Fibroblast of the aortic adventitia (primary cell): ENCODE measurements around the gene IL13RA1. TPM values are rescaled to one million over a fixed set of nuclear protein-coding genes. Genes with fewer than 3 reads are reported as not detected.
"Not testable (repeated sequence)": the region's sequence is repeated elsewhere in the genome, so short reads cannot be mapped to it uniquely, and the experiment has no call there.

ENCODE experiments used
- DNase-seq: peaks from one replicate; pipeline ENCODE4 v3.0.0-alpha.2; 2010; ENCODE audit warnings: low read depth
- H3K4me3 ChIP-seq: 2 replicates; pipeline ENCODE4 v1.5.1; 2011; ENCODE audit warnings: low read depth, mild to moderate bottlenecking, control low read depth, low read length, moderate library complexity
- total RNA-seq: library from RNA; depleted of rRNA; stranded (reverse); fragments of >200 nt; gene quantifications from 2 replicates; pipeline ENCODE4 v1.2.3, GENCODE V29; 2012; ENCODE audit warnings: low replicate concordance
- TF ChIP-seq, protein P1 (sequence below): IDR thresholded peaks from 2 replicates; pipeline ENCODE4 v1.5.1; 2011; ENCODE audit warnings: mild to moderate bottlenecking, low read length, control low read depth, inconsistent platforms; ENCODE audit not compliant: insufficient read depth

The IL13RA1 gene
- total RNA-seq, 1 donor, result 52.7 TPM

DNA sequence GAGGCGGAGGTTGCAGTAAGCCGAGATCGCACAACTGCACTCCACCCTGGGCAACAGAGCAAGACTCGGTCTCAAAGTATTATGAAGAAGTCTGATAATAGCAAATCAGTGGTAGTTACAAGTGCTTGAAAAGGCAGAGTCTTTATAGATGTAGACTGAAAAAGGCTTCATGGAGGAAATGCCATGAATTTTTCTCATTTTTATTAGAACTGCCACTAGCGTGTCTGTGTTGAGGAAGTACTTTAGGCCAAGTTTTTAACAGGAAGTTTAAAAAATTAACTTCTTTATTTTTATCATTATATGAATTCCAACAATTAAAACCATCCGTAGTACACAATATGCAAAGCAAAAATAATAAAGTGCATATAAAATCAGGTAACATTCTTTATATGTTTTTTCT lies 32.8 kb upstream of the IL13RA1 start:
- TF ChIP-seq, protein P1, sequence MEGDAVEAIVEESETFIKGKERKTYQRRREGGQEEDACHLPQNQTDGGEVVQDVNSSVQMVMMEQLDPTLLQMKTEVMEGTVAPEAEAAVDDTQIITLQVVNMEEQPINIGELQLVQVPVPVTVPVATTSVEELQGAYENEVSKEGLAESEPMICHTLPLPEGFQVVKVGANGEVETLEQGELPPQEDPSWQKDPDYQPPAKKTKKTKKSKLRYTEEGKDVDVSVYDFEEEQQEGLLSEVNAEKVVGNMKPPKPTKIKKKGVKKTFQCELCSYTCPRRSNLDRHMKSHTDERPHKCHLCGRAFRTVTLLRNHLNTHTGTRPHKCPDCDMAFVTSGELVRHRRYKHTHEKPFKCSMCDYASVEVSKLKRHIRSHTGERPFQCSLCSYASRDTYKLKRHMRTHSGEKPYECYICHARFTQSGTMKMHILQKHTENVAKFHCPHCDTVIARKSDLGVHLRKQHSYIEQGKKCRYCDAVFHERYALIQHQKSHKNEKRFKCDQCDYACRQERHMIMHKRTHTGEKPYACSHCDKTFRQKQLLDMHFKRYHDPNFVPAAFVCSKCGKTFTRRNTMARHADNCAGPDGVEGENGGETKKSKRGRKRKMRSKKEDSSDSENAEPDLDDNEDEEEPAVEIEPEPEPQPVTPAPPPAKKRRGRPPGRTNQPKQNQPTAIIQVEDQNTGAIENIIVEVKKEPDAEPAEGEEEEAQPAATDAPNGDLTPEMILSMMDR, result no peak
- DNase-seq, result peak; percentile 10
- no peak overlapping the region for H3K4me3 ChIP-seq

- peak; percentile 16 for DNase-seq
- TF ChIP-seq, protein P1, result no peak
Observed at GRCh38 chrX:118698516-118699170, 28.8 kb upstream of the IL13RA1 start.

GRCh38 chrX:118702741-118703140 lies 24.7 kb upstream of the IL13RA1 start:
- TF ChIP-seq, protein P1, result no peak
- no peak for DNase-seq
- no peak overlapping the region for H3K4me3 ChIP-seq

More at GRCh38 chrX:118698516-118699170, 28.8 kb upstream of the IL13RA1 start:
- H3K4me3 ChIP-seq, result no peak overlapping the region

- TF ChIP-seq, protein P1, result no peak
Observed at GRCh38 chrX:118706681-118707080, 20.7 kb upstream of the IL13RA1 start.

DNA sequence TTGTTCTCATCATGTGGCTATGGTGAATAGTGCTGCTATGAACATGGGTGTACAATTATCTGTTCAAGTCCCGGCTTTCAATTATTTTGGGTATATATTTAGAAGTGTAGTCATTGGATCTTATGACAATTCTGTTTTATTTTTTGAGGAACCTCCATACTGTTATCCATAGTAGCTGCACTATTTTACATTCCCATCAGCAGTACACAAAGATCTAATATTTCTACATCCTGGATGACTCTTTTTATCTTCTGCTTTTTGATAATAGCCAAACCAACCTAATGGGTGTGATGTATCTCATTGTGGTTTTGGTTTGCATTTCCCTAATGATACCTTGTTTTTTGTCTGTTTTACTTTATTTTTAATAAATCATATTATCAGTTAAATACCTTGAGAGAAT lies 12.9 kb upstream of the IL13RA1 start:
- no peak for DNase-seq
- no peak overlapping the region for H3K4me3 ChIP-seq
- TF ChIP-seq, protein P1, result no peak

More at GRCh38 chrX:118706681-118707080, 20.7 kb upstream of the IL13RA1 start:
- DNase-seq, result no peak
- H3K4me3 ChIP-seq, result no peak overlapping the region

- DNase-seq, result not testable (repeated sequence)
Observed at GRCh38 chrX:118715917-118716316, 11.5 kb upstream of the IL13RA1 start.

GRCh38 chrX:118716833-118717232 lies 10.6 kb upstream of the IL13RA1 start:
- not testable (repeated sequence) for H3K4me3 ChIP-seq, DNase-seq

More at GRCh38 chrX:118715917-118716316, 11.5 kb upstream of the IL13RA1 start:
- H3K4me3 ChIP-seq, result not testable (repeated sequence)

GRCh38 chrX:118717678-118718391 lies 9.6 kb upstream of the IL13RA1 start:
- no peak overlapping the region for H3K4me3 ChIP-seq

More at GRCh38 chrX:118717678-118718391, 9.6 kb upstream of the IL13RA1 start:
- TF ChIP-seq, protein P1, result no peak
- DNase-seq, result no peak
